ENCODE results near the gene FOXC2. TPM values are rescaled to one million over a fixed set of nuclear protein-coding genes. Genes with fewer than 3 reads are reported as not detected.

Gene FOXC2
- total and polyA plus RNA-seq, 2 experiments from 2014 or later, result 2.4 to 3.7 TPM

- Histone ChIP-seq H3K4me3 (no peak overlapping the region), H3K4me1 (ENCODE audit: low read depth) (no peaks in the 10 kb centered on the region), H3K27ac (no peak overlapping the region), H3K36me3 (peaks cover 5% of the 10 kb centered on the region), H3K27me3 (no peaks in the 10 kb centered on the region), H3K9me3 (ENCODE audit: low read depth) (no peaks in the 10 kb centered on the region)
- no peak for TF ChIP-seq CTCF (IDR thresholded peaks at IDR 0.05; ENCODE audit: low read depth, low read length)
- no peak for DNase-seq (ENCODE audit: low read depth in 1 of 2, low spot score in 1 of 2)
Observed at GRCh38 chr16:86547286-86547685, 19.3 kb upstream of the FOXC2 start.

GRCh38 chr16:86549076-86549892, 17.3 kb upstream of the FOXC2 start:
- DNase-seq (ENCODE audit: low read depth in 1 of 2, low spot score in 1 of 2), result no peak
- Histone ChIP-seq H3K27ac (no peak overlapping the region), H3K4me3 (no peak overlapping the region), H3K27me3 (no peaks in the 10 kb centered on the region), H3K4me1 (ENCODE audit: low read depth) (no peaks in the 10 kb centered on the region), H3K9me3 (ENCODE audit: low read depth) (no peaks in the 10 kb centered on the region), H3K36me3 (peaks cover 5% of the 10 kb centered on the region)
- TF ChIP-seq CTCF (IDR thresholded peaks at IDR 0.05; ENCODE audit: low read depth, low read length), result no peak

GRCh38 chr16:86549893-86550190, 16.8 kb upstream of the FOXC2 start:
- no peak for TF ChIP-seq CTCF (IDR thresholded peaks at IDR 0.05; ENCODE audit: low read depth, low read length)
- Histone ChIP-seq H3K27ac (no peak overlapping the region), H3K27me3 (no peaks in the 10 kb centered on the region), H3K4me3 (no peak overlapping the region), H3K4me1 (ENCODE audit: low read depth) (no peaks in the 10 kb centered on the region), H3K36me3 (peaks cover 5% of the 10 kb centered on the region), H3K9me3 (ENCODE audit: low read depth) (no peaks in the 10 kb centered on the region)
- DNase-seq (ENCODE audit: low read depth in 1 of 2, low spot score in 1 of 2), result no peak

GRCh38 chr16:86550281-86550680, 16.3 kb upstream of the FOXC2 start:
- no peak for DNase-seq (ENCODE audit: low read depth in 1 of 2, low spot score in 1 of 2)
- H3K27me3 ChIP-seq, result no peaks in the 10 kb centered on the region
- H3K4me1 ChIP-seq (ENCODE audit: low read depth), result no peaks in the 10 kb centered on the region
- no peak overlapping the region for H3K27ac ChIP-seq
- no peak for TF ChIP-seq CTCF (IDR thresholded peaks at IDR 0.05; ENCODE audit: low read depth, low read length)
- no peaks in the 10 kb centered on the region for H3K9me3 ChIP-seq (ENCODE audit: low read depth)
- H3K36me3 ChIP-seq, result peaks cover 5% of the 10 kb centered on the region
- no peak overlapping the region for H3K4me3 ChIP-seq

GRCh38 chr16:86553356-86553755, 13.3 kb upstream of the FOXC2 start:
- Histone ChIP-seq H3K27me3 (no peaks in the 10 kb centered on the region), H3K9me3 (ENCODE audit: low read depth) (no peaks in the 10 kb centered on the region)

More at GRCh38 chr16:86553356-86553755, 13.3 kb upstream of the FOXC2 start:
- H3K4me1 ChIP-seq (ENCODE audit: low read depth), result peaks cover 3% of the 10 kb centered on the region
- DNase-seq (ENCODE audit: low read depth in 1 of 2, low spot score in 1 of 2), result no peak
- no peaks in the 10 kb centered on the region for H3K36me3 ChIP-seq
- no peak overlapping the region for H3K4me3 ChIP-seq
- no peak overlapping the region for H3K27ac ChIP-seq
- no peak for TF ChIP-seq CTCF (IDR thresholded peaks at IDR 0.05; ENCODE audit: low read depth, low read length)

Data from cardiac muscle cell (in vitro differentiated cells and primary cell).